NCI-H345 treated with DMSO at 0.1 percent for 48 hours (cell line): ENCODE measurements around the gene APOL4.
"Not testable (repeated sequence)": the region's sequence is repeated elsewhere in the genome, so short reads cannot be mapped to it uniquely, and the experiment has no call there.

Experiments used
- DNase-seq: peaks from one replicate; lab custom pipeline; 2025; ENCODE audit not compliant: unreplicated experiment; lab: John Stamatoyannopoulos, UW

Gene APOL4, protein sequence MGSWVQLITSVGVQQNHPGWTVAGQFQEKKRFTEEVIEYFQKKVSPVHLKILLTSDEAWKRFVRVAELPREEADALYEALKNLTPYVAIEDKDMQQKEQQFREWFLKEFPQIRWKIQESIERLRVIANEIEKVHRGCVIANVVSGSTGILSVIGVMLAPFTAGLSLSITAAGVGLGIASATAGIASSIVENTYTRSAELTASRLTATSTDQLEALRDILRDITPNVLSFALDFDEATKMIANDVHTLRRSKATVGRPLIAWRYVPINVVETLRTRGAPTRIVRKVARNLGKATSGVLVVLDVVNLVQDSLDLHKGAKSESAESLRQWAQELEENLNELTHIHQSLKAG

GRCh38 chr22:36201630-36202319 is at the start of gene APOL4:
Gene APOL4, minus strand, starts transcription at chr22:36201809. Its CDS starts 75 bp downstream, at chr22:36201734.
- DNase-seq: no peak

GRCh38 chr22:36250292-36250960 is 48.8 kb upstream of the APOL4 start:
- not testable (repeated sequence) for DNase-seq

- DNase-seq: no peak
Observed at GRCh38 chr22:36249160-36249559, 47.6 kb upstream of the APOL4 start.

DNA sequence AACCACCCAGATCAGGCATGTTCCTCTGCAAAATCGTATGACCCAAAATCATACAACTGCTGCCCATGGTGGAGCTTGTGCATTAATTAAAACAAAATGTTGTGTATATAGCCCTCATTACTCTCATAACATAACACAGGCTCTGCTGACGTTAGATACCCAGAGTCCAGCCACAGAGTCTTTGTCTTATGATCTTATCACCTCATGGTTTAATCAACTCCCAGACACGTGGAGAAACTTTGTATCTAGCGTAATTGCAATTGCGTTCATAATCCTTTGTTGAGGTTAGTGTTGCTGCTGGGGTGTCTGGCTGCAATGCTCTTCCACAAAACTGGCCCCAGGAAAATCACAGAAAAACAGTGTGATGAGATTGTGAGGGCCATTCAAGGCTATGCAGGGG is 46.3 kb upstream of the APOL4 start:
- DNase-seq: no peak

GRCh38 chr22:36246718-36247117 is 45.1 kb upstream of the APOL4 start:
- DNase-seq: no peak

DNA sequence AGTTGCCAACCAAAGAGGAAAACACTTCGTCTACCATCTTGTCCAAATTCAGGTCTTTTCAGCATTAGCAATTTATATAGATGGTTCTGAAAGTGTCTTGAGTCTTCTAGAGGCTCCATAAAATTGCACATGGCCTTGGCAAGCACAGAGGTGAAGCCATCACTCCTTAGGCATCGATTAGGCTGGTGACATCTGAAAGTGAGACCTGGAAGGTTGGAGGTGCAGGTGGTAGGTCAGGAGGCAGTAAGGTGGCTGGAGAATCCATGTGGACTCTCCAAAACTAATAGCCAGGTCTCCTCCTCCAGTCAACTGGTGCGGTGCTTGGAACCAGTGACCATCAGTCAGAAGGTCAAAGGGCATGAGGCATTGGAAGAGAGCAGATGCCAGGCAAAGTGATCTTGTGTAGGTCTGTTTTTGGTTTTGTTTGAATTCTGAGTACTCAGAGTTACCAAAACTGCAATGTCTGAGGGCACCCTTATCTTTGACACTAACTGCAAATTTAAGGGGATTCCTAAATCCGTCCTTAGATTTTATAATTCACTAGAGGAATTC is 44.3 kb upstream of the APOL4 start:
- DNase-seq: no peak

GRCh38 chr22:36244522-36245391 is 43.1 kb upstream of the APOL4 start:
- no peak for DNase-seq

GRCh38 chr22:36243986-36244385 is 42.4 kb upstream of the APOL4 start:
- DNase-seq: no peak

DNA sequence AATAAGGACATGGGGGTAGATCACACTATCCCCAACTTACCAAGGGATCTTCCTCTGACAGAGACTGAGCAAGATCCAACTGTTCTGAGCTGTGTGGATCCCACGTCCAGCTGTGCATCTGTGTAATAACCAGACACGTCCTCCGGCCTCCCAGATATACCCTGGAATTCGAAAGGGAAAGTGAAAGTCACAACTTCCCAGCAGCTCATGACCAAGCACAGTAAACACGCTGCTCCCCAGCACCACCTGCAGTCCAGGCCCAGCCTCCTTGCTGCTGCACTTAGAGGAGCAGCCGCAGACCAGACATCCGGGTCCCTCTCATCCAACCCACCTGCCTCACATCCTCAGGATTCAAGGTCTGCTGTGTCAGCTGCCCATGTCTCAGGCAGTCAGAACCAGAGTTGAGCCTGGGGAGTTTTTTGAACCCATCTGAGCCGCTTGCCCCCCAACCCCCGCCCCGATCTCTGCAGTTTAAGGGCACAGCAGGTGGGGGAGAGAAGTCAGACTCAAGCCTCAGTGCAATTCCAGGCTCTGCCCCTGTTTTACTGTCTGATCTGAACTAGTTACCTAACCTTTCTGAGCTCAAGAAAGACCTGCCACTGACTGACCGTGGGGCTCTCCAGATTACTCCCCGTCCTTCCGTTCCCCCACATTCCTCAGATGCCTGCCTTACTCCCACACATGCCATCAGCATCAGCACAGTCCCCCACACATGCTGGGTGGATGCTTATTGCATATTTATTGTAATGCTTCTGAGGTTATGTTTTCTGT is 38.0 kb upstream of the APOL4 start, which contains the start of gene APOL2:
APOL2 (minus strand) TSS at position 127 of the 771 bp plus-strand sequence. CDS start 6,365 bp downstream, outside the sequence.
- peak; percentile 83 for DNase-seq

DNA sequence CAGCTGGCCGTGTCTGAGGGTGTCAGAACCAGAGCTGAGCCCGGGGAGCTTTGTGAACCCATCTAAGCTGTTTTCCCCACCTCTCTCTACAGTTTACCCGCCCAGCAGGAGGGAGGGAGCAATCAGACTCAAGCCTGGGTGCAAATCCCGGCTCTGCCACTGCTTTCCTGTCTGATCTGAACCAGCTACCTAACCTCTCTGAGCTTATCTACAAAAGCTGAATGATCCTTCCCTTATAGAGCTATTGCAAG is 37.5 kb upstream of the APOL4 start:
- DNase-seq: no peak

DNA sequence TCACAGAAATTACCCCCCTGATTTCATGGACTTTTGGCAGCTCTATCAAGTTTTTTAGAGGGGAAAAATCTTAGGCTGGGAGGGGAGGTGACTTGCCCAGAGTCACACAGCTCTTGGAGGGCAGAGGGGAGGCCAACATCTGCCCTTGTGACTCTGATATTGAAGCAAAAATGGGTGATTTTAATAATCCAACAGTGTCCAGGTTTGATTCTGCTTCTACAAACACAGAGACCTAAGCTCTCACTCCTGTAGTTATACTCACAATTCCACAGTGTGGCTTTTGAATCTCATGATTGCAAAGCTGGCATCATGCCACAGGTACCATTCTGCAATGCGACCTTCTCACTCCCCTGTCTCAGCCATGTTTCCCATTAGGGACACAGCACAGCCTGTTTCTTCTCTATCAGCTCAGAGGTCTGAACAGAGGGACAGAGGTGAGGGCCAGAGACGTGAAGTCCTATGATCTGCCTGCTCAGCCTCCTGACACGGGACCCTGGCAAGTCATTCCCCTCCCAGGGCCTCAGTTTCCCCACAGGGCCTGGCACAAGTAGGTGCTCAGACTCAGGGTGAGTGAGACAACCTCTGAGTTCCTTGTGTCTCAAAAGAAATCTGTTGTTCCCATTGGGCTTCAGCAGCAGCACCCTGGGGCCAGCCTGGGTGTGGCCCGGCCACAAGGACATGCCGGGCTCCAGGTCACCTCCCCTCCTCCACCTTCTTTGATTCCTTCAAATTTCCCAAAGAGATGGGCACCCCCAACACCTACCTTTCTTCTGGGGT is 37.0 kb upstream of the APOL4 start:
- DNase-seq: no peak

DNA sequence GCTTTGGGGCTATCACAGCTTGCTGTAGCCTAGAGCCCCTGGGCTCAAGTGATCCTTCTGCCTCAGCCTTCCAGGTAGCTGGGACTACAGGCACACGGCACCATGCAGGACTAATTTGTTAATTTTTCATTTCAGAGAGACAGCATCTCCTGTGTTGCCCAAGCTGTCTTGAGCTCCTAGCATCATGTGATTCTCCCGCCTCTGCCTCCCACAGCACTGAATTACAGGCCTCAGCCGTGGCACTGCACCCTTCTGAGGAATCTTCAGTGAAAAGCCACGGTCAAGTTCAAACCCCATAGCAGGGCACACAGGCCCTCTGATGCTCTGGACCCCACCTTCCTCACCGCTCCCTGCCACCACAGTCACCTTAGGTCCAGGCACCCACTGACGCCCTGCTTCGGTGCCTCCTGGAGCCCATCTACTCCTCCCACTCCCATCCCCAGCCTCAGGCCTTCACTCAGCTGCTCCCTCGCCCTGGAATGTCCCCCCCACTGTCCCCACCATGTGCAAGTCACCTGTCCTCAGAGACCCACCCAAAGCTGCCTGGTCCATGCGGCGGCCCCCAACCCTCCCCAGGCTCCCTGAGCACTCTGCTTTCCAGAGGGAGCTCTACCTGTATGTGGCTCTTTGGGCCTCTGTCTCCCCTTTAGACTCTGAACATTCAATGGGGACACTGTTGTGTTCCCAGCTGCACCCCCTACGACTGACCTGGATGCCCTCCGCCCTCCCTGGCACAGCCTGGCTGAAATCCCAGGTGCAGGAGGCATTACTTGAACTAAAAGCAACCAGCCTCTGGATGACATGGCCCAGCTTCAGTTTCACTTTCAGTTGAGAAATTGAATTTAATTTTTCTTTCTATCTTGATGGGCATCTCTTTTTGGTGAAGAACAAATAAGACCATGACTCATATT is 36.1 kb upstream of the APOL4 start:
- DNase-seq: no peak

- no peak for DNase-seq
Observed at GRCh38 chr22:36236388-36237319, 35.0 kb upstream of the APOL4 start.

GRCh38 chr22:36235585-36235984 is 34.0 kb upstream of the APOL4 start:
- DNase-seq: no peak

DNA sequence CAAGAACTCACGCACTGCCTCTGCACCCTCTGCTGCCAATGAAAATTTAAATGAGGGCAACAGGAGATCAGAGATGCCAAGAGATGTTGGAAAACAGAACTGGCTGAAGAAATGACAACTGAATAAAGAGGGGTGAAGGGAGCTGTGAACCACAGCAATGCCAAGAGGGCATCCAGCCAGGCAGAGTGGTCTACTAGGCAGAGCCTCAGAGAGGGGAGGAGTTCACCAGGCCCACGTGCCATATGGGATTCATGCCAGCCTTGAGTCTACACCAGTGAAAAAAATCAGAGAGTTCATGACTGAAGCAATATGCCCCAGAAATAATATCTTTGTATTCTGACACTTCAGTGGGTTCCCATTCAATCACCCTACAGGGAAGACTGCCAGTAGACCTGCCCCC is 33.3 kb upstream of the APOL4 start:
- no peak for DNase-seq

DNA sequence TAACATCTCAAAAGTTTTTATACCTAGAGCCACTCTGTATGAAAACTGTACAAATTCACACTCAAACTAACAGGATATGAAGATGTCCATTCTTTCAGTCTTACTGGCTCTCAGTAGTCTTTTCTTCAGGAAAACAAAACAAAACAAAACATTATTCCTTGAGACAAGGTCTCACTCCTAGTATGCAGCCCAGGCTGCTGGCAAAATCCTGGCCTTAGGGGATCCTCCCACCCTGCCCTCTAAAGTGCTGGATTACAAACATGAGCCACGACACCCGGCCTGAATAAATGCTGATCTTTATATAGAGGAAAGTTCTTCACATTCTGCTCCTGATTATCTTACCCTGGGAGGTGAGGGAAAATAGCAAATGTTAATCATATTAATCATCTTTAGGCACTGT is 32.6 kb upstream of the APOL4 start:
- no peak for DNase-seq

DNA sequence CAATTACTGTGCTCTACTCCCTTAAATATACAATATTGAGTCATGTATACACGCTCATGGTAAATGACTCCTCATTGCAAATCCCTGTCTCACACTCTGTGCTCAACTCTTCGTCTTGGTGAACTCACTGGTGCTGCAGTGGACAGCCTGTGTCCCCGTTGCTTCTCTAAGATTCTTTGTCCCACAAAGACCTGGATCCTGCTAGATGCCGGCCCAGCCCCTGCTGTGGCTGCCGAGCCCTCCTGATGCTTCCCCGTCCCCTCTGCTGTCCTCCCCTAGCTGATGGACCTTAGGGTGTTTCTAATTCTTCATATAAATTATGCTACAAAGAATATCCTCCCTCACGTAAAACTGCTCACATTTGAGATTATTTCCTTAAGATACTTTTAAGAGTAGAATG is 32.2 kb upstream of the APOL4 start:
- no peak for DNase-seq
